ENCODE data around the gene TAPBPL.
"Not testable (repeated sequence)": the region's sequence is repeated elsewhere in the genome, so short reads cannot be mapped to it uniquely, and the experiment has no call there.

TAPBPL gene

DNA sequence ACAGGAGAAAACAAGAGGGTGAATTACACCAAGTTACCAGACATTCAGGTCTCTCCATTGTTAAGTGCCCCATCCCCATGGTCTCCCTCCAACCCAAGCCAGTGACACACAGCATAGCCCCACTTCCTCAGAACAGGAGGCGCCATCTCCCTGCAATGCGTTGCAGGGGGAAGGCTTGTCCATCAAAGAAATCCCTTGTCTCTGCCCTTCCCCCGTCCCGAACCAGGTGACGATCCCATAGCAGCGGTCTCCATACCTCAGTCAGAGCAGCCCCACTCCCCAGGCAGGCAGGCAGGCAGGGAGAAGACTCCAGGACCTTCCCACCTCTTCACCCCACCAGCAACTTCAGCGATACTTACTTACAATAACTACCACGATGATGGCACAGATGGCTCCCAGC, 12.7 kb downstream of the TAPBPL start:
- DNase-seq = no peak

DNA sequence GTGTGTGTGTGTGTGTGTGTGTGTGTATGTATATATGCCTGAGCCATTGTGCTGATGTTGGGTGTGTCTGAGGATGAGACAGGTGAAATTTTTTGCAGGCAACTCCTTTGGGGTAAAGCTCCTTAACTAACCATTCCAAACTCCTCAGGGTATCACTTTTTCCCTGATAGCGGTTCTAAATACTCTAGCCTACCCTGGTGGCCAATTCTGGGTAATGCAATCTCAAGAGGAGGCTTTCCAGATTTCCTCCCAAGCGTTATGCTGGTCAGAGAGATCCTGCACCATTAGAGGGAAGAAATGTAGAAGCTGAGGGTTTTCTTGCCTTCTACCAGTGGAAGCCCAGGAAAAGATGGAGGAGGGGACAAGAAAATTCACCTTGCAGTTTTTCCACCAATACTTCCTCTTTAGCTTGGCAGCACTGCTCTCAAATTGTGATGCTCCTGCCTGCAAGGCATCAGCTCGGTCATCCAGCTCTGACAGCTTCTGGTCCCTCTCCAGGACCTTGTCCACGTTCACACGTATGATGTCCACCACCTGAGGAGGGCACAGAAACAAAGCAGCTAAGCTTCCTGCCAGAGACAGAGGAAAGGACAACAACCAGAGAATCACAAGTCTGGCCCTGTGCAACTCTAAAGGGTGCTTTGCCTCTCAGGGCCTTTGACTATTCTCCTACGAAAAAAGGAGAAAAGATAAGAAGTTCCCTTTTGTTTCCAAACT, 13.8 kb downstream of the TAPBPL start:
- DNase-seq = peak; percentile 58

DNA sequence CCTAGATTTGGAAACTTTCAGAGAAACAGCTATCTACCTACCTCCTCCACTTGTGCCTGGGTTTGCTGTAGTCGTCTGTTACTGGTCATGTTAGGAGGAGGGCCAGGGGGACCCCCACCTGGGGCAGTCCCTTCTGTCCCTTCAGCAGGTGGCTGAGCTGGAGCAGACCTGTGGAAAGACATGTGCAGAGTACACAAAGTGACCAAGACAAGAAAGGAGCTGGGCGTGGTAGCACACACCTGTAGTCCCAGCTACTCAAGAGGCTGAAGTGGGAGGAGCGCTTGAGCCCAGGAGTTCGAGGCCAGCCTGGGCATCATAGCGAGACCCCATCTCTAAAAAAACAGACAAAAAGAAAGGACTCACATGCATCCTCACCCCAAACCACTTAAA, 14.3 kb downstream of the TAPBPL start:
- DNase-seq = no peak

DNA sequence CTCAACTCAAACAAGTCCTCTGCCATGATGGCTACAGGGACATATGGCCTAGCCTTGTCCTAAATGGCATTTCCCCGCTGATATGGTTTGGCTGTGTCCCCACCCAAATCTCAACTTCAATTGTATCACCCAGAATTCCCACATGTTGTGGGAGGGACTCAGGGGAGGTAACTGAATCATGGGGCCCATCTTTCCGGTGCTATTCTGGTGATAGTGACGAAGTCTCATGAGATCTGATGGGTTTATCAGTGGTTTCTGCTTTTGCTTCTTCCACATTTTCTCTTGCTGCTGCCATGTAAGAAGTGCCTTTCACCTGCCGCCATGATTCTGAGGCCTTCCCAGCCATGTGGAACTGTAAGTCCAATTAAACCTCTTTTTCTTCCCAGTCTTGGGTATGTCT, 14.9 kb downstream of the TAPBPL start:
- DNase-seq = not testable (repeated sequence)

GRCh38 chr12:6467571-6468282, 15.9 kb downstream of the TAPBPL start:
- not testable (repeated sequence) for DNase-seq

GRCh38 chr12:6468283-6468575, 16.4 kb downstream of the TAPBPL start:
- DNase-seq = no peak

GRCh38 chr12:6469092-6469491, 17.2 kb downstream of the TAPBPL start:
- DNase-seq = no peak

GRCh38 chr12:6469609-6470374, 17.9 kb downstream of the TAPBPL start:
- no peak for DNase-seq

- peak; percentile 95 for DNase-seq
These were observed 18.7 kb downstream of the TAPBPL start, which contains the start of gene VAMP1 for GRCh38 chr12:6470375-6471163. Gene VAMP1 (minus strand): TSS chr12:6470677. CDS start chr12:6470531, 146 bp downstream.

DNA sequence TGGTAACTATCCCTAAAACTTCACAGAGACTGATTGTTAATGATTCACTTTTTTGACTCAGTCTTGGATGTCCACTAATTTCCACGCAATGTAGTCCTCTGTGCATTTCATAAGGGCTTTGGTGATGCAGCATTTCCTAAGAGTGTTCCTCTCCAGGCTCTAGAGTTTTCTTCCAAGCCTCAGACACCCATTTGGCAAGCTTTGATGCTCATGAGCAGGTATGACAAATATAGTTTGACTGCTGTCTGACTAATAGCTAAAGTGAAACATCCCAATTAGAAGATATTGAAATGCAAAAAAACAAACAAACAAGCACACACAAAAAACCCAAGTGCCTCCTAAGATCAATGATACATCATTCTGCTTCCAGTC, 20.1 kb downstream of the TAPBPL start:
- no peak for DNase-seq

- DNase-seq = no peak
These were observed 20.6 kb downstream of the TAPBPL start for GRCh38 chr12:6472491-6472890.

DNA sequence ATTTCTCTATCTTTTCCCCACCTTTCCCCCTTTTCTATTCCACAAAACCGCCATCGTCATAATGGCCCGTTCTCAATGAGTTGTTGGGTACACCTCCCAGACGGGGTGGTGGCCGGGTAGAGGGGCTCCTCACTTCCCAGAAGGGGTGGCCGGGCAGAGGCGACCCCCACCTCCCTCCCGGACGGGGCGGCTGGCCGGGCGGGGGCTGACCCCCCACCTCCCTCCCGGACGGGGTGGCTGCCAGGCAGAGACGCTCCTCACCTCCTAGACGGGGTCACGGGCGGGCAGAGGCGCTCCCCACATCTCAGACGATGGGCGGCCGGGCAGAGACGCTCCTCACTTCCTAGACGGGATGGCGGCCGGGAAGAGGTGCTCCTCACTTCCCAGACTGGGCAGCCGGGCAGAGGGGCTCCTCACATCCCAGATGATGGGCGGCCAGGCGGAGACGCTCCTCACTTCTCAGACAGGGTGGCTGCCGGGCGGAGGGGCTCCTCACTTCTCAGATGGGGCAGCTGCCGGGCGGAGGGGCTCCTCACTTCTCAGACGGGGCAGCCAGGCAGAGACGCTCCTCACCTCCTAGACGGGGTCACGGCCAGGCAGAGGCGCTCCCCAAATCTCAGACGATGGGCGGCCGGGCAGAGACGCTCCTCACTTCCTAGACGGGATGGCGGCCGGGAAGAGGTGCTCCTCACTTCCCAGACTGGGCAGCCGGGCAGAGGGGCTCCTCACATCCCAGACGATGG, 23.6 kb downstream of the TAPBPL start:
- DNase-seq = not testable (repeated sequence)

DNA sequence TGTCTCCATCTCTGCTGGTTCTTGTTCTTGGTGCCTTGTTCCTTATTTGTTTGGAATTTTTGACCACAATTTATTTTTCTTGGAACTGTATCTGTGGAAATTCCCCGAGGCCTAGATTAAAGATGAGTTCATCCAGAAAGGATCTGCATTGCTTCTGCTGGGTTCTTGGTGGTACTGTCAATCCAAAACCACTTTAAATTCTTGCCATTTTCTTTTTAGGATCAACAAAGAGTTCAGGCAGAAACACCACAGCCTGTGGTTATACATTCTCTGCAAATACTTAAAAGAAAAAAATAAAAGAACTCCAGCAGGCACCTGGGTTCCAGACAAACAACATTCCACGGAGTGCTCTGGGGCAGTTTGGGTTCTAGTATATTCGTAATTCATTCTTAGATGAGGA, 24.6 kb downstream of the TAPBPL start:
- DNase-seq = no peak

DNA sequence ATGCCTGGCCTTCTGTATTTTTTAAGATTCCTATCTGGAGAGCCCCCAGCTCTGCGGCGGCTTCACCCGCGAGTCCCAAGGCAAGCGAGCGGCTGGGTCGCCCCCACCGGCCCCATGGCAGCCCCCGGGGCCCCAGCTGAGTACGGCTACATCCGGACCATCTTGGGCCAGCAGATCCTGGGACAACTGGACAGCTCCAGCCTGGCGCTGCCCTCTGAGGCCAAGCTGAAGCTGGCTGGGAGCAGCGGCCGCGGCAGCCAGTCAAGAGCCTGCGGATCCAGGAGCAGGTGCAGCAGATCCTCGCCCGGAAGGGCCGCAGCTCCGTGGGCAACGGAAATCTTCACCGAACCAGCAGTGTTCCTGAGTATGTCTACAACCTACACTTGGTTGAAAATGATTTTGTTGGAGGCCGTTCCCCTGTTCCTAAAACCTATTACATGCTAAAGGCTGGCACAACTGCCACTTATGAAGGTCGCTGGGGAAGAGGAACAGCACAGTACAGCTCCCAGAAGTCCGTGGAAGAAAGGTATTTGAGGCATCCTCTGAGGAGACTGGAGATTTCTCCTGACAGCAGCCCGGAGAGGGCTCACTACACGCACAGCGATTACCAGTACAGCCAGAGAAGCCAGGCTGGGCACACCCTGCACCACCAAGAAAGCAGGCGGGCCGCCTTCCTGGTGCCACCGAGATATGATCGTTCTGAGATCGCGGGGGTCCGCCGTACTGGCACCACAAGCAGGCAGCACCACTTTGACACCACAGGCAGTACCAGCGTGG, 25.9 kb downstream of the TAPBPL start:
- DNase-seq = not testable (repeated sequence)

GRCh38 chr12:6478416-6478815, 26.6 kb downstream of the TAPBPL start:
- DNase-seq = no peak

- DNase-seq = no peak
These were observed 36.4 kb downstream of the TAPBPL start for GRCh38 chr12:6488240-6488639.

DNA sequence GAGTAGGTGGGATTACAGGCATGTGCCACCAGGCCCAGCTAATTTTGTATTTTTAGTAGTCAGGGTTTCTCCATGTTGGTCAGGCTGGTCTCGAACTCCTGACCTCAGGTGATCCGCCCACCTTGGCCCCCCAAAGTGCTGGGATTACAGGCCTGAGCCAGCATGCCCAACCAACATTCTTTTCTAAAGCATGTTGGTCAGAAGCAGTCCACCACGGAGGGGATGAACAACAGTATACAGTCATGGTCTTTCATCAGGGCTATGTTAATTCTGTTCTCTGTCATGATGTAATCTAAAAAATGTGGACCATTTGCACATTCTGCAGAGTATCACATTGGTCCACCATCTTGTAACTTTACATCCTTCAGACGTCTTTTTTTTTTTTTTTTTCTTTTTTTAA, 37.6 kb downstream of the TAPBPL start:
- DNase-seq = no peak

- not testable (repeated sequence) for DNase-seq
These were observed 38.8 kb downstream of the TAPBPL start for GRCh38 chr12:6490673-6491072.

- peak; percentile 93 for DNase-seq
These were observed 41.1 kb downstream of the TAPBPL start, which contains the start of gene MRPL51 for GRCh38 chr12:6492838-6493496. Gene MRPL51 (minus strand): TSS chr12:6493262. CDS start chr12:6493136, 126 bp downstream.

GRCh38 chr12:6493497-6494257, 41.8 kb downstream of the TAPBPL start, which contains the start of gene NCAPD2:
Gene NCAPD2 (plus strand): TSS chr12:6494102. CDS start chr12:6495099, 997 bp downstream.
- peak; percentile 96 for DNase-seq

All from NCI-H1092 treated with DMSO at 0.1 percent for 48 hours (cell line).